ENCODE measurements around the gene WDR19.
"Not testable (repeated sequence)": the region's sequence is repeated elsewhere in the genome, so short reads cannot be mapped to it uniquely, and the experiment has no call there.

Gene WDR19

GRCh38 chr4:39233783-39234182, 51.5 kb downstream of the WDR19 start:
- DNase-seq: no peak

DNA sequence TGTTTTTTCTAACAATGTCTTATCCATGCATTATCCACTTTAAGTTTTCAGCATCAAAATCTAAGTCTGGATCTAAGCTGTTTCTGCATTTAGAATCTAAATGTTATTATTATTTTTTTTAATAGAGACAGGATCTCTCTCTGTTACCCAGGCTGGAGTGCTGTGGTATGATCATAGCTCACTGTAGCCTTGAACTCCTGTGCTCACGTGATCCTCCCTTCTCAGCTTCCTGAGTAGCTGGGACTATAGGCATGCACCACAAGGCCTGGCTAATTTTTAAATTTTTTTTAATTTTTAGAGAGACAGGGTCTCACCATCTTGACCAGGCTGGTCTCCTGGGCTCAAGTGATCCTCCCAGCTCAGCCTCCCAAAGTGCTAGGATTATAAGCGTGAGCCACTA, 52.7 kb downstream of the WDR19 start:
- no peak for DNase-seq

GRCh38 chr4:39235696-39236095, 53.4 kb downstream of the WDR19 start:
- DNase-seq: no peak

- no peak for DNase-seq
These were observed 54.9 kb downstream of the WDR19 start for GRCh38 chr4:39237179-39237578.

DNA sequence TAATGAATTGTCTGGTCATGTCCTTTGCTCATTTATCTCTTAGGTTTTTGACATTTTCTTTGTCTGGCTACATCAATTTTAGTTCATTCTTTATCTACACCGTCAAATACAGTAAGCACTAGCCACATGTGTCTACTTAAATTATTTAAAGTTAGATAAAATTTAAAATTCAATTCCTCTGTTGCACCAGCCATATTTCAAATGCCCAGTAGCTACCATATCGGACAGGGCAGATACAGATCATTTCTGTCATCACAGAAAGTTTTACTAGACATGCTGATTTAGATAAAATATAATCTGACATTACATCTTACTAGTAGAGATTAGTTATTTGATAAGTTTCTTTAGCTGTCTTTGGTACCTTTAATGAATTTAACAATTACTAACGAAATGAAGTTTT, 61.1 kb downstream of the WDR19 start:
- no peak for DNase-seq

- DNase-seq: no peak
These were observed 72.9 kb downstream of the WDR19 start for GRCh38 chr4:39255266-39255665.

DNA sequence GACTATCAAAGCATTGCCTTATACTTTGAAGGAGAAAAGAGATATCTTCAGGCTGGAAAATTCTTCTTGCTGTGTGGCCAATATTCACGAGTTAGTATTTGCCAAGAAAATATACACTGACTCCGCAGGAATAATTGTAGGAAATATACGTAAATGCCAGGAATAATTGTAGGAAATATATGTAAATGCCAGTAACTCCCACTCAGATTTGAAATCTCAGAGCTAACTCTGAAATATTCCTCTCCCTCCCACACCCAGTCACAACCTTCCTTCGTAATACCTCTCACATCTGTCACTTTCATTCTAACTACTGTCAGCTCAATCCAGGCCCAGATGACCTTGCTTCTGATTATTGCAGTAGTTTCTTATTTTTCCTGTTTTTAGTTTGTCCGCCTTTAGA, 73.5 kb downstream of the WDR19 start:
- no peak for DNase-seq

- no peak for DNase-seq
These were observed 74.1 kb downstream of the WDR19 start for GRCh38 chr4:39256436-39256835.

DNA sequence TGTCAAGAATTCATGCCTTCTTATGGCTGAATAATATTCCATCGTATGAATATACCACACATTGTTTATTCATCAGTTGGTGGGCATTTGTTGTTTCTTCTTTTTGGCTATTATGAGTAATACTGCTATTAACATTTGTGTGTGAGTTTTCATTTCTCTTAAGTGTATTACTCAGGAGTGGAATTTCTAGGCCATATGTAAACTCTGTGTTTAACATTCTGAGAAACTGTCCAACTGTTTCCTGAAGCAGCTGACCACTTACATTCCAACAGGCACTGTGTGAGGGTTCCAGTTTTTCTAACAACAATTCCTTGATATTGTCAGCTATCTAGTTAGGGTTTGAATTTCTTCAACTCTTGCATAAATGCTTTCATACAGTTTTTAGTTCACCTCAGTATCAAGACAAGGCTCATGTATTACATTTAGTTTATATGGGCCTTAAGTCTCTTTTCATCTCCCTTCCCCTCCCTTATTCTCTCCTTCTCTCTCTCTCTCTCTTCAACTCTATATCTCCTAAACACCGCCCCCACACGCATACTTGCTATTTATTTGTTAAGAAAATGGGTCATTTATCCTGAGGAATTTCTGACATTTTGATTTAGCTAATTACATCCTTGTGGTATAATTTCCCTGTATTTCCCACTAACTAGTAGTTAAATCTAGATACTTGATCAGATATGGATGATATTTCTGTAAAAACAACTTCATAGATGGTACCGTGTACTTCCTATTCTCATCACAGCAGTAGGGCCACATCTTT, 77.4 kb downstream of the WDR19 start:
- no peak for DNase-seq

DNA sequence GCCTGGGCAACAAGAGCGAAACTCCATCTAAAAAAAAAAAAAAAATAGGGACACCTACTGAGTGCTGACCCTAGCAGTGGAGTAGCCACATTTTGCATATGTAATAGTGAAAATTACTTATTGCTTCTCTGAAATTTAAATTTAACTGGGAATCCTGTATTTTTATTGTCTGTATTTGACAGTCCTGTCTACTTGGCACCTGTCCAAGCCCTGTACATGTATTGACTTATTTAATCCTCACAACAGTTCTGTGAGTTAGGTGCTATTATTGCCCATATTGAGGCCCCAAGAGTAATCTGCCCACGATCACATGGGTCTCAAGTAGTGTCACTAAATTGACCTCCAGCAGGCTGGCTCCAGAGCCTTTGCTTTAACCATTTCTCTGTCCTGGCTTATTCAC, 81.6 kb downstream of the WDR19 start:
- DNase-seq: no peak

DNA sequence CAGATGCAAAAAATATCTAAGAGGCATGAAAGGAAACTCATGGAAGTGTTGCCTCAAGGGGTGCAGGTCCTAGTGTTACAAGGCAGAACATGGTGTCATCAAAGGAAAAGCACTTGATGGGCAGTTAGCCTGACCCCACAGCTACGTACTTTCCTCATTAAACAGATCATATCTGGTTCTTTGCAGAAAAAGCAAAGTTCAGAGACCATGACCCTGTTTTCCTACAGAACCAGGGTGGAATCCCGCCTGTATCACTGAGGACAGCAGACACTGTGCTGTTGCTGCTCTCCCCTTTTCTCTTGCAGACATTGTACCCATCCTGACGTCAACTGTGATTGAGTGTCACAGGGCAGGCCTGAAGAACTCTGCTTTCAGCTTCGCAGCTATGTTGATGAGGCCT, 92.2 kb downstream of the WDR19 start:
- DNase-seq: no peak

- not testable (repeated sequence) for DNase-seq
These were observed 95.3 kb downstream of the WDR19 start for GRCh38 chr4:39277661-39278060.

GRCh38 chr4:39278476-39278875, 96.1 kb downstream of the WDR19 start:
- no peak for DNase-seq

DNA sequence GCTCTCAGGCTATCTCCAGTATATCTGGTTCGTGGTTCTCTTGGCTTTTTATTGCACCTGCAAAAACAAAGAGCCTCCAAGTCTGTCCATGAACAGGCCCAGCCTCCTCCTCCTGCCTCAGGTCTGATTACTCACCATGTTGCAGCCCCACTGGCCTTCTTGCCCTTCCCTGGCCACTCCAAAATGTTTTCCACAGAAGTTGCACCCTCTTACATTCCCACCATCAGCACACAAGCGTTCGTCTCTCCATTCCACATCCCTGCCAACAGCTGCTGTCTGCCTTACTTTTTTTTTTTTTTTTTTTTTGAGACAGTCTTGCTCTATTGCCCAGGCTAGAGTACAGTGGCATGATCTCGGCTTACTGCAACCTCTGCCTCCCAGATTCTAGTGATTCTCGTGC, 97.1 kb downstream of the WDR19 start:
- no peak for DNase-seq

GRCh38 chr4:39280770-39281169, 98.4 kb downstream of the WDR19 start:
- no peak for DNase-seq

DNA sequence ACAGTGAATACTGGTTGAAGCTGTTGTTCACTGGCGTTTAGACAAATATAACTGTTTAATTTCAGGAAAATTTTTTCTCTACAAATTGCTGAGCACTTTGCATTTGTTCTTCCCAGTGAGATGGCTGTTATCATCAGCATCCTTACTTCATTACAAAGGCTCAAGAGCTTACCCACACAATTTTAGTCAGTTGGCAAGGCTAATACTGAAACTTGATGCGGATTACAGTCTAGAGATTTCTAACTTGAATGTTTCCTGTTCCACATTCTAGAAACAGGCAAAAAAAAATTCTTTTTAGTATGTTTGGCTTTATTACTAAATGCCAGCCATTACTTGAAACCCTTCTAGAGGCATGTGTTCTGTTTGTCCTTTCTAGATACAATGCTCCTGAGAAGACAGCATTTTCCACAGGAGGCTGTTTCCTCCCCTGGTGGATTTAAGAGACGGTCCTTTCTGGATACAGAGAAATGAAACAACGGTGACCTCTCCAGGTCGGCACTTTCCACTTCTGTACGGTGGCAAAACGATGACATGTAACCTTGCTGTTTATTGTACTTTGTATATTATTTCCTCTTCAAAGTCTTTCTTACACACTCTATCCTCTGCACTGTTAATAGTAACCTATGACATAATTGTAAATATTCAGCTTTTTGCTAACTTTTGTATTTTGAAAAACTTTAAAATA, 102.9 kb downstream of the WDR19 start:
- no peak for DNase-seq

GRCh38 chr4:39285853-39286252, 103.5 kb downstream of the WDR19 start:
- no peak for DNase-seq

DNA sequence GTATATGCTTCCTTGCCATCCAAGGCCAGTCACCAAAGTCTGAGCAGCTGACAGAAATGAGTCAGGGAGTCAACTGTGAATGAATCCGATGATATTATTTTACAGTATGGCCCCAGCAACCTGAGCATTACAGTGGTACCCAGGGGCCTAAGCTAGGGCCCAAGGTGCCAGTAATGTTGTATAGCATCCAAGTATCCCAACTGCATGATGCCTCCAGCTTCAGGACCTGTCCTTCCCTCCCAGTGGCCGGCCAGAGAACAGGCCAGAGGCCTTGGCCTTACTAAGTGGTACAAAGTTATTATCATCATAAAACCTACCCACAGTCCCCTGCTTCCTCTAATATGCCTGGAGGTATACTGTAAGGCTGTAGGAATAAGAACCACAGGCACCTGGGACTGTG, 103.9 kb downstream of the WDR19 start:
- no peak for DNase-seq

GRCh38 chr4:39287223-39287622, 104.9 kb downstream of the WDR19 start:
- DNase-seq: no peak

DNA sequence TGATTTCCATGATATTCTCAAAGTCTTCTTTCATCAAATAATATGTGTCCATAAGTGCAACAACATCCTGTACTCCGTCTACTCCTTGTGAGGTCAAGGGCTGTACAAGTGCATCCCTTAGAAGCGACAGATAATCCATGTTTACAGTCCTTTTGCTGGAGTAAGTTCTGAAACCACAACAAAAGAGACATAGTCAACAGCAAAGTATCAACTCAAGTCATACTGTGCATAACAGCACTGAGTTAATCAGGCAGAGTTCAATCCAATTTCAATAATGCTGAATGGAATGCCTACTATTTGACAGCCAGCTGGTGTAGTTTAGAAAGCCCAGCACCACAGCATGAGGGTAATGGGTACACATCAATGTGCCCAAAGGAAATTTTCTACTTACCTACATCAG, 109.4 kb downstream of the WDR19 start:
- no peak for DNase-seq

- DNase-seq: not testable (repeated sequence)
These were observed 110.1 kb downstream of the WDR19 start for GRCh38 chr4:39292433-39292832.

DNA sequence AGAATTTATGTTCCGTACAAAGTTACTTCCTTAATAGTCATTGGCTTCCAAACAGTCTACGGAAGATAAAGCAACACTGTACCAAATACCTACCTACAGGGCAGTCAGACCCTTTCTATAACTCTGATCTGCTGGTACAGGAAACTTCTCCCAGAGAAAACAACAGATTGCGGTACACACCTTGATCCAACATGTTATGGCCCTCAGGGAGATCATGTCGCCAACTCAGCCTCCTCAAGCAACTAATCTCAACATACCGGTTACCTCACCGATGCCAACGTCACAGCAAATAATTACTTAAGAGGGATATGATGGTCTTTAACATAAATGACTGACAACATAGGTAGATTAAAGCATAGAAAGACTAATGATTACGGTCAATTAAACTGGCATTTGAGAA, 113.5 kb downstream of the WDR19 start:
- no peak for DNase-seq

- DNase-seq: no peak
These were observed 120.6 kb downstream of the WDR19 start for GRCh38 chr4:39302901-39303300.

- no peak for DNase-seq
These were observed 121.5 kb downstream of the WDR19 start for GRCh38 chr4:39303871-39304270.

GRCh38 chr4:39304651-39305050, 122.3 kb downstream of the WDR19 start:
- no peak for DNase-seq
